ENCODE measurements around the gene DRD5.

- TF ChIP-seq CTCF (IDR thresholded peaks at IDR 0.05; ENCODE audit: insufficient read depth, low read length, poor library complexity, severe bottlenecking) (no peak), EZH2phosphoT487 (conservative IDR thresholded peaks at IDR 0.05; ENCODE audit: low read length) (no peak)
These were observed 51.2 kb downstream of the DRD5 start for GRCh38 chr4:9832640-9833039.
